ENCODE measurements around the gene SEPHS2. TPM values are rescaled to one million over a fixed set of nuclear protein-coding genes. Genes with fewer than 3 reads are reported as not detected.

Gene SEPHS2
- total and polyA plus RNA-seq, 2 experiments from 2014 or later, result 29.7 to 43.0 TPM

- TF ChIP-seq JUNB (IDR thresholded peaks at IDR 0.05; ENCODE audit: unreplicated experiment), result no peak
- TF ChIP-seq, protein P1, sequence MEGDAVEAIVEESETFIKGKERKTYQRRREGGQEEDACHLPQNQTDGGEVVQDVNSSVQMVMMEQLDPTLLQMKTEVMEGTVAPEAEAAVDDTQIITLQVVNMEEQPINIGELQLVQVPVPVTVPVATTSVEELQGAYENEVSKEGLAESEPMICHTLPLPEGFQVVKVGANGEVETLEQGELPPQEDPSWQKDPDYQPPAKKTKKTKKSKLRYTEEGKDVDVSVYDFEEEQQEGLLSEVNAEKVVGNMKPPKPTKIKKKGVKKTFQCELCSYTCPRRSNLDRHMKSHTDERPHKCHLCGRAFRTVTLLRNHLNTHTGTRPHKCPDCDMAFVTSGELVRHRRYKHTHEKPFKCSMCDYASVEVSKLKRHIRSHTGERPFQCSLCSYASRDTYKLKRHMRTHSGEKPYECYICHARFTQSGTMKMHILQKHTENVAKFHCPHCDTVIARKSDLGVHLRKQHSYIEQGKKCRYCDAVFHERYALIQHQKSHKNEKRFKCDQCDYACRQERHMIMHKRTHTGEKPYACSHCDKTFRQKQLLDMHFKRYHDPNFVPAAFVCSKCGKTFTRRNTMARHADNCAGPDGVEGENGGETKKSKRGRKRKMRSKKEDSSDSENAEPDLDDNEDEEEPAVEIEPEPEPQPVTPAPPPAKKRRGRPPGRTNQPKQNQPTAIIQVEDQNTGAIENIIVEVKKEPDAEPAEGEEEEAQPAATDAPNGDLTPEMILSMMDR (conservative IDR thresholded peaks at IDR 0.05; ENCODE audit: low read depth in 2 of 2), result no peak
- TF ChIP-seq EZH2phosphoT487 (IDR thresholded peaks at IDR 0.05; ENCODE audit: unreplicated experiment), result no peak
- no peak for TF ChIP-seq STAT1 (IDR thresholded peaks at IDR 0.05; ENCODE audit: unreplicated experiment)
- TF ChIP-seq POLR2AphosphoS5 (IDR thresholded peaks at IDR 0.05; ENCODE audit: low read depth), result no peak
- TF ChIP-seq, protein P2, sequence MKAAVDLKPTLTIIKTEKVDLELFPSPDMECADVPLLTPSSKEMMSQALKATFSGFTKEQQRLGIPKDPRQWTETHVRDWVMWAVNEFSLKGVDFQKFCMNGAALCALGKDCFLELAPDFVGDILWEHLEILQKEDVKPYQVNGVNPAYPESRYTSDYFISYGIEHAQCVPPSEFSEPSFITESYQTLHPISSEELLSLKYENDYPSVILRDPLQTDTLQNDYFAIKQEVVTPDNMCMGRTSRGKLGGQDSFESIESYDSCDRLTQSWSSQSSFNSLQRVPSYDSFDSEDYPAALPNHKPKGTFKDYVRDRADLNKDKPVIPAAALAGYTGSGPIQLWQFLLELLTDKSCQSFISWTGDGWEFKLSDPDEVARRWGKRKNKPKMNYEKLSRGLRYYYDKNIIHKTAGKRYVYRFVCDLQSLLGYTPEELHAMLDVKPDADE (IDR thresholded peaks at IDR 0.05), result no peak
- TF ChIP-seq NANOG (IDR thresholded peaks at IDR 0.05; ENCODE audit: borderline replicate concordance), result no peak
- no peak for TF ChIP-seq REST (IDR thresholded peaks at IDR 0.05; ENCODE audit: unreplicated experiment)
- TF ChIP-seq EZH2 (IDR thresholded peaks at IDR 0.05; ENCODE audit: low read depth, unreplicated experiment), result no peak
- no peak for TF ChIP-seq ZNF331 (CRISPR knock-in tag; IDR thresholded peaks at IDR 0.05; ENCODE audit: low read depth)
- no peak for TF ChIP-seq CREB1 (CRISPR knock-in tag; IDR thresholded peaks at IDR 0.05; ENCODE audit: low read depth)
Measured at GRCh38 chr16:30458561-30459394, 13.1 kb upstream of the SEPHS2 start (continued).
